GM12873 (cell line): ENCODE data around the gene HOXC11.

Experiments used
- TF ChIP-seq, protein P1 (sequence below): IDR thresholded peaks from 2 replicates; pipeline ENCODE4 v1.5.1; 2012; ENCODE audit warnings: low read depth, mild to moderate bottlenecking, moderate library complexity, low read length, control low read depth; ENCODE audit not compliant: insufficient read depth; ENCODE audit errors: missing control alignments

The HOXC11 gene

DNA sequence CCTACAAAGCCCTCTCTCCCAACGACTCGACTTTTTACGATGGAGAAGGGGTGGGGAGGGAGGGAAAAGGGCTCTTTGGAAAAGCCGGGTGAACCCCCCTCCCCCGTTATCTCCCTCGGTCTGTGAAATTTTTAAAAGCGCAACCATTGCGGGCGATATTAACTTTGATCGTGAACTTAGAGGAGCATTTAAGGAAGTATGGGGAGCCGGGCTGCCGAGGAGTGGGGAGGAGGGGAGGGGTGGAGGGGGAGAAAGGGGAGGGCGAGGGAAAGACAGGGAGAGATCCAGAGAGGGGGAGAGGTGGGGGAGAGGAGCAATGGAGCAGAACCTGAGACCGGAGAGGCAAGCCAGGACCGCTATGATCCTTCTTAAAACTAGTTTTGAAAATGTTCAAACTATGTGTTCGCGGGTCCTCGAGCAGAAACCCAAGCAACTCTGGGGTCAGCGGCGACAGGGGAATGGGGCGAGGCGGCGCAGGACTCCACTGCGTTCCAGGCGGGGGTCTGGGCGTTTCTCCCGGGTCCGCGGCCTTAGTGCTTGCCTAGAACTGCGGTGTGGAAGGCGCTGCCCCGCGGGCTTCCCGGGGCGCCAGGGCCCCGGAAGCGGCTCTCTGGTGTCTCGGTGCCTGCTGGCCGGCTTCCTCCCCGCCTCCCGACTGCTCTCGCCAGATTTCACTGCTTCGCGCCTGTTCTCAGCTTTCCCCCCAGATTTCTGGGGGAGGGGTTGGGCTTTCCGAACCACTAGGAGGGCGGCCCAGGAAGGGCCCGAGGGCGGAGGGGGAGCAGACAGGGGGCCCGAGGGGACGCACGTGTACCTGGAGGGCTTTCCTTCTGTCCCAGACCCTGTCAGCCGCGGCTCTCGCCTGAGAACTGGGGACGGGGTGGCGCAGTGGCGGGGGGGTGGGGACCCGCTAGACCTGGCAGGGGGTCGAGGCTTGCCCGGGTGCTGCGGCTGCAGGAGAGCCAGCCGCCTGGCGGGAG, 1.4 kb downstream of the HOXC11 start, which contains the start of gene HOTAIR:
Gene HOTAIR, minus strand, starts transcription at position 871 of the 980 bp plus-strand sequence.
- TF ChIP-seq, protein P1, sequence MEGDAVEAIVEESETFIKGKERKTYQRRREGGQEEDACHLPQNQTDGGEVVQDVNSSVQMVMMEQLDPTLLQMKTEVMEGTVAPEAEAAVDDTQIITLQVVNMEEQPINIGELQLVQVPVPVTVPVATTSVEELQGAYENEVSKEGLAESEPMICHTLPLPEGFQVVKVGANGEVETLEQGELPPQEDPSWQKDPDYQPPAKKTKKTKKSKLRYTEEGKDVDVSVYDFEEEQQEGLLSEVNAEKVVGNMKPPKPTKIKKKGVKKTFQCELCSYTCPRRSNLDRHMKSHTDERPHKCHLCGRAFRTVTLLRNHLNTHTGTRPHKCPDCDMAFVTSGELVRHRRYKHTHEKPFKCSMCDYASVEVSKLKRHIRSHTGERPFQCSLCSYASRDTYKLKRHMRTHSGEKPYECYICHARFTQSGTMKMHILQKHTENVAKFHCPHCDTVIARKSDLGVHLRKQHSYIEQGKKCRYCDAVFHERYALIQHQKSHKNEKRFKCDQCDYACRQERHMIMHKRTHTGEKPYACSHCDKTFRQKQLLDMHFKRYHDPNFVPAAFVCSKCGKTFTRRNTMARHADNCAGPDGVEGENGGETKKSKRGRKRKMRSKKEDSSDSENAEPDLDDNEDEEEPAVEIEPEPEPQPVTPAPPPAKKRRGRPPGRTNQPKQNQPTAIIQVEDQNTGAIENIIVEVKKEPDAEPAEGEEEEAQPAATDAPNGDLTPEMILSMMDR, result no peak

DNA sequence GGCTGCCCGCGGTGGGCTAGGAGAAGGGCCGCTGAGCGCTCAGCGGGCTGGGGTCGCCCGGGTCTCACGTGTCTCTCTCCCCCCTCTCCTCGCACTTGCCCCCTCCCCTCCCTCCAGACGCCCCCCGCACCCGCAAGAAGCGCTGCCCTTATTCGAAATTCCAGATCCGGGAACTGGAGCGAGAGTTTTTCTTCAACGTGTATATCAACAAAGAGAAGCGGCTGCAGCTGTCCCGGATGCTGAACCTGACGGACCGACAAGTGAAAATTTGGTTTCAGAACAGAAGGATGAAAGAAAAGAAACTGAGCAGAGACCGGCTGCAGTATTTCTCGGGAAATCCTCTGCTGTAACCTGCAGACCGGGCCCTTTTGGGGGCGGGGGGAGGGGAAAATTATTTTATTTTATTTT, 2.1 kb downstream of the HOXC11 start:
- TF ChIP-seq, protein P1, result no peak

DNA sequence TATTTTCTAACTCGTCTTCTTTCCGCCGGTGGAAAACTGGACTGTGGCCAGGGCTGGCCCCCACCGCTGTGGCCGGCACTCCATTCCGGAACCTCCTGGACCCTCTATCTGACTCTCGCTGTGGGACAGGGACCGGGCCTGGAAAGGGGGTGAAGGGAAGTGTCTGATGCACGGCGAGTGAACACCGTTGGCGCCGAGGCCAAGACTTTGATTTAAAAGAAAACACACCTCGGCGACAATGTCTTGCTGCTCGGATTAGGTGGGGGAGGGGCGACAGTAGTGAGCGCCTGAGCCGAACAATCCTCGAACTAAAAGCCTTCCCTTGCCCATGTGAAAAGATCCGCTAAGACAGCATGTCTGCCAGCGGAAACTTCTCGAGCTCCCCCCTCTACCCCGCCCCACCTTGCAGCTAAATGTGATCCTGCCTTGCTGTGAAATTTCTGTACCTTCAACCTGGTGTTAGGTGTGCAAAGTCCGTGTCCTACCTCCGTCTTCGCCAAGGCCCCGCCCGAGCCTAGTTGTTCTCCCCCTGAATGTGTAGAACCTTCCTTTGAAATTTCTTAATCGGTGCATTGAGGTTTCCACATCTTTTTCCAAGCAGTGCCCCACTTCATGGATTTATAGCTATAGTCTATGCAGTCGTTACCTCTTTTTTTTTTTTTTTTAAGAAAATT, 2.7 kb downstream of the HOXC11 start:
- TF ChIP-seq, protein P1, result no peak

DNA sequence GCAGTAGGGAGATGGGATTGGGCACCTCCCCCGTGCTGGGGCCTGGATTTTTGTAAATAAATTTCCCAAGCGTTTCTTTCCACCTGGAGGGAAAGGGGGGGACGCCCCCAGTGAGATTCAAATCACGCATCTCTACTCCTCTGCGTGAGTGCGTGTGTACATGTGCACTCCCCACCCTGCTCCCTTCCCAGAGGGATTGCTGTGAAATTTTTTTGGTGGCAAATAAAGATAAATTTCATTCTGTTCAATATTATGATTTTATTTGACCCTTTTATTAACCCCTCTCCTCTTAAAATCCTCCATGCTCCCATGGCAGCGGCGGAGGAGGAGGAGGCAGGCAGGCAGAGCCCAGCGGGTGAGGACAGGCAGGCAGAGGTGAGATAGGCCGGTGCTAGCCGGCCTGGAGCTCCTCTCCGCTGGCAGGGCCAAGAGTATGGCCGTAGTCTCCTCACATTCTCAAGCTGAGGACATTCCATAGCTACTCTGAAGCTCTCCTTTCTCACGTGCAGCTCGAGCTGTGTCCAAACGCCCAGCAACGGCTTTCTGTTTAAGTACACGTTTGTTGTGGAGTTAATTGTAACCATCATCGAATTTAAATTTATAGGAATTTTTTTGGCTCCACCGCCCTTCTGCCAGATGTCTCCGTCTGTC, 3.4 kb downstream of the HOXC11 start:
- TF ChIP-seq, protein P1, result no peak

DNA sequence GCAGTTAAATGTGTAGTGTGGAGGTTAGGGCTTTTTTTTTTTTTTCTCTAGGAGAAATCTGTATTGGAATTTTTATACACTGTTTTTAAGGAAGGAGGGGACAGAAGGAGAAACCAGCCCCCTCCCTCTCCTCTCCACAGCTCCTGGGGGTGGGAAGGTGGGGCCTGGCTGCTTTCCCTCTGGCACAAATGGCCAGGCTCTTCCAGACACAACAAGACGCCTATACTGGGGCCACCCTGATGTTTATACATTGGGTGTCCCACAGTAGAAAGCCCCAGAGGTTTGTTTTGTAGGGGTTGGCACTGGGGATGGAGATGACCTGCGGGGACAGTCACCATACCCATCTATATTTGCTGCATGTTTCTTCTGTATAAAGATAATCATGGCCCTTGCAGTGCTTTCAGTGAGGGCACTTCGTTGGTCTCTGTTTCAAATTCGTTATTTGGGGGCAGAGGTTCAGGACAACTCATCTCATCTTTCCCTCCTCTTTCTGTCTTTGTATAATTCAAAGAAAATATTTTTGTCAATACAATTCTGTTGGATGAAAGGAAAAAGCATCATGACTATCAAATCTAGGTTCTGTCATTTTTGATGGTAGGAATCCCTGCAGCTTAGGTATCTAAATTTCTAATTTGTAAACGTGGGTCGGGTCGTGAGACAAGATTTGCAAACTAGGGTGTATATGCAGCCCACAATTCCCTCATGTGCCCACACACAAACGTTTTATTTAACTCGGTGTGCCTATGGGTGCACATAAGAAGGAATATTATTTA, 4.1 kb downstream of the HOXC11 start:
- TF ChIP-seq, protein P1, result no peak

DNA sequence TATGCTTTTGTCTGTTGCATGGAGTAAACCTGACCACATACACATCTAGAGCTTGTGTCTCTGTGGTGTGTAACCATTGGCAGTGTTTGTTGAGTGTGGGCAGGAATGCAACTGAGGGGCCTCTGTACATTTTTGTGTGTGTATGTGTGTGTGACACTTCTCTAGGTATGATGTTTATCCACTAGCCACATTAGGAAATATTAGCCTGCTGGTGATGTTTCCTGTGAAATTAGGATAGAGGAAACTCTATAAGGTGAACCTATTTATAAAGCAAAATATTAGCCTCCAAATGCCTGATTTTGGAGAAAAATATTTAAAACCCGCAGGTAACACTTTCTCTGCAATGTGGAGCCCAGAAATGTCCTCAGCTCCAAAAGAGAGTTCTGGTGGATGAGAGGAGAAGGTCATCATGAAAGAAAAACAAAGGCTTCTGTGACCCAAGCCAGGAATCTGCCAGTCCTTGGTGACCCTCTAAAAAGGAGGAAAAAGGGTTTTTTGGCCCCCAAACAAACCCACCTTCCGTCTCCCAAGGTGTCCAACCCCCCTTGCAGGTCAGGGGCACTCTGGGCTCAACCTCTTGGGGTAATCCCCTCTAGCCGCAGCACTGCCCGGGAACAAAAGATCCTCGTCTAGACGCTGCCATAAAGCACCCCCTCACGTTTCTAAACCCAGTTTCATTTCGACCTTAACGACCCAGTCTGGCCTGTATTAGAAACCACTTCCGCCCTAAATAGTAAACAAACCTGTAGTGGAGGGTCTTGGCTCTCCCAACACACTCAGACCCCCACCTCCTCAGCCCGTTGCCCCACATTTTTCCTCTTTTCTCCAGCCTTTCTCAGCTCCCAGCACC, 4.9 kb downstream of the HOXC11 start:
- TF ChIP-seq, protein P1, result no peak
